GM23338 (cell line): Measurements from ENCODE around the gene PPP6R3. TPM values are rescaled to one million over a fixed set of nuclear protein-coding genes. Genes with fewer than 3 reads are reported as not detected.

Source experiments
- ATAC-seq: fragments of 200-7000 bp; cut with Tn5 transposase; 3 replicates; pipeline ENCODE4 v1.9.1; 2020
- DNase-seq: peaks from one replicate; pipeline ENCODE4 v3.0.0-alpha.2; 2015; ENCODE audit warnings: low spot score
- H2AFZ ChIP-seq: fragments of 200-600 bp; sonication (generic); 2 replicates; pipeline ENCODE4 v1.8.0; 2016; ENCODE audit warnings: antibody characterized with exemption, mild to moderate bottlenecking, moderate library complexity
- H3F3A ChIP-seq: fragments of 200-600 bp; sonication (generic); replicated peaks from 2 replicates; pipeline ENCODE4 v1.8.0; 2017; ENCODE audit warnings: antibody characterized with exemption, mixed run types, low read depth
- H3K27ac ChIP-seq: fragments of 200-600 bp; sonication (generic); 2 replicates; pipeline ENCODE4 v1.6.1; 2016; ENCODE audit warnings: low read depth
- H3K27me3 ChIP-seq: fragments of 200-600 bp; sonication (generic); 2 replicates; pipeline ENCODE4 v1.8.0; 2016; ENCODE audit warnings: mild to moderate bottlenecking, mixed run types, moderate library complexity; ENCODE audit not compliant: insufficient read depth
- H3K36me3 ChIP-seq: fragments of 200-600 bp; sonication (generic); 2 replicates; pipeline ENCODE4 v1.8.0; 2016; ENCODE audit warnings: mild to moderate bottlenecking; ENCODE audit not compliant: insufficient read depth
- H3K4me1 ChIP-seq: fragments of 200-600 bp; sonication (generic); 2 replicates; pipeline ENCODE4 v1.8.0; 2016; ENCODE audit warnings: mild to moderate bottlenecking, moderate library complexity; ENCODE audit not compliant: insufficient read depth
- H3K4me2 ChIP-seq: fragments of 200-600 bp; sonication (generic); 2 replicates; pipeline ENCODE4 v1.7.1; 2017; ENCODE audit warnings: mixed run types
- H3K4me3 ChIP-seq: fragments of 200-600 bp; sonication (generic); 2 replicates; pipeline ENCODE4 v1.6.1; 2016; ENCODE audit warnings: mixed run types
- H3K79me2 ChIP-seq: fragments of 200-600 bp; sonication (generic); replicated peaks from 2 replicates; pipeline ENCODE4 v1.8.0; 2017; ENCODE audit warnings: mild to moderate bottlenecking; ENCODE audit not compliant: insufficient read depth
- H3K9me2 ChIP-seq: fragments of 200-600 bp; sonication (generic); 2 replicates; pipeline ENCODE4 v1.8.0; 2017; ENCODE audit not compliant: insufficient read depth
- H4K20me1 ChIP-seq: fragments of 200-600 bp; sonication (generic); replicated peaks from 2 replicates; pipeline ENCODE4 v1.8.0; 2017; ENCODE audit warnings: mild to moderate bottlenecking; ENCODE audit not compliant: insufficient read depth
- H3K27ac Mint-ChIP-seq: 2 replicates; pipeline ENCODE4 v1.8.0; 2020; ENCODE audit warnings: inconsistent platforms, mild to moderate bottlenecking, moderate library complexity, mixed read lengths
- H3K27me3 Mint-ChIP-seq: 3 replicates; pipeline ENCODE4 v1.8.0; 2022; ENCODE audit warnings: low read depth, mild to moderate bottlenecking, moderate library complexity, mixed read lengths, inconsistent platforms; ENCODE audit not compliant: insufficient read depth, poor library complexity
- H3K36me3 Mint-ChIP-seq: 3 replicates; pipeline ENCODE4 v1.8.0; 2021; ENCODE audit warnings: low read depth, mild to moderate bottlenecking, inconsistent platforms, moderate library complexity, mixed read lengths
- H3K4me1 Mint-ChIP-seq: 3 replicates; pipeline ENCODE4 v1.8.0; 2020; ENCODE audit warnings: mild to moderate bottlenecking, inconsistent platforms, mixed read lengths
- H3K4me3 Mint-ChIP-seq: 3 replicates; pipeline ENCODE4 v1.8.0; 2021; ENCODE audit warnings: moderate library complexity, mild to moderate bottlenecking, inconsistent platforms, mixed read lengths
- H3K9me3 Mint-ChIP-seq: 3 replicates; pipeline ENCODE4 v1.8.0; 2020; ENCODE audit warnings: moderate library complexity, mild to moderate bottlenecking, inconsistent platforms, mixed read lengths
- CTCF ChIP-seq, 2 experiments: fragments of 200-600 bp in 1 of 2; sonication (generic) in 1 of 2; conservative IDR thresholded peaks; 2 replicates each; pipeline versions ENCODE4 v1.5.1 to v1.6.1; 2016 to 2017; ENCODE audit warnings: antibody characterized with exemption in 2 of 2, low read depth in 2 of 2, mild to moderate bottlenecking in 2 of 2, moderate library complexity in 1 of 2
- STAT1 ChIP-seq: IDR thresholded peaks from one replicate; pipeline ENCODE4 v1.6.1; 2016; ENCODE audit warnings: antibody characterized with exemption; ENCODE audit not compliant: unreplicated experiment
- ZNF114 ChIP-seq: fragments of 250-450 bp; sonication (Bioruptor Pico); IDR thresholded peaks from 2 replicates; pipeline ENCODE4 v1.5.0; 2020; ENCODE audit warnings: mild to moderate bottlenecking, moderate library complexity
- ZNF331 ChIP-seq: fragments of 250-450 bp; sonication (Bioruptor Pico); IDR thresholded peaks from 2 replicates; pipeline ENCODE4 v1.5.0; 2020; ENCODE audit warnings: low read depth, mild to moderate bottlenecking, moderate library complexity
- polyA plus RNA-seq: library from polyadenylated mRNA; unstranded; fragments of >200 nt; fragmentation: Nextera tagmentation; extraction: Ambion mirVana; gene quantifications from 2 replicates; pipeline ENCODE4 v1.2.1, GENCODE V29; 2016
- total RNA-seq: library from RNA; depleted of rRNA; stranded (reverse); fragments of >200 nt; shearing (Covaris generic); gene quantifications from 2 replicates; pipeline ENCODE4 v1.2.3, GENCODE V29; 2014
- TF ChIP-seq, protein P1 (sequence below): IDR thresholded peaks from one replicate; pipeline ENCODE4 v1.6.1; 2018; ENCODE audit warnings: antibody characterized with exemption; ENCODE audit not compliant: unreplicated experiment

The PPP6R3 gene
- total and polyA plus RNA-seq, 2 experiments from 2014 or later = 170 to 268 TPM

DNA sequence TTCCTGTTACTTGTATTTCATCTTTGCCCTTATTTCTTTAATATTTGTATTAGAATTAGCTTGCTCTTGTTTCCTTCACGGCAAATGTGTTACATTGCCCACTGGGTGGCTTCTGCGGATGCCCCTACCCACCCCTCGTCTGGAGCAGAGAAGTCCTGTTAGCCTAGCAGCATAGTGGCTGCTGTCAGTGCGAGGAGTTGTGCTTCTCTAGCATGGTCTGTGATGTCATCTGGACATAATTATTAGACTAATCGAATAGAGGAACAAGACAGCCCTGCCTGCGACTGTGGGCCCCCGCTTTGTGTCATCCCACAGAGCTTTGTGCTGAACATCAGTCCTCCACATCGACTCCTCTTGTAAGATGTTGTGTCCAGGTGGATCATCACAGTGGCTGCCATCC, 74.5 kb downstream of the PPP6R3 start:
- H3F3A ChIP-seq = 0 out of 2 replicates have a peak, but pooled peaks cover 4% of the 10 kb centered on the region
- Mint-ChIP-seq H3K36me3 (peaks cover 28% of the 10 kb centered on the region), H3K4me1 (peaks cover 72% of the 10 kb centered on the region), H3K4me3 (no peak overlapping the region), H3K27me3 (peaks cover 4% of the 10 kb centered on the region), H3K27ac (no peak overlapping the region), H3K9me3 (no peaks in the 10 kb centered on the region)
- ATAC-seq (peak; percentile 26; the same call in 2 of the 3 replicates), DNase-seq (no peak)
- no peak; a peak in 1 of 4 replicates for TF ChIP-seq CTCF (conservative IDR thresholded peaks at IDR 0.05; ENCODE audit: low read depth in 2 of 2)
- TF ChIP-seq, protein P1, sequence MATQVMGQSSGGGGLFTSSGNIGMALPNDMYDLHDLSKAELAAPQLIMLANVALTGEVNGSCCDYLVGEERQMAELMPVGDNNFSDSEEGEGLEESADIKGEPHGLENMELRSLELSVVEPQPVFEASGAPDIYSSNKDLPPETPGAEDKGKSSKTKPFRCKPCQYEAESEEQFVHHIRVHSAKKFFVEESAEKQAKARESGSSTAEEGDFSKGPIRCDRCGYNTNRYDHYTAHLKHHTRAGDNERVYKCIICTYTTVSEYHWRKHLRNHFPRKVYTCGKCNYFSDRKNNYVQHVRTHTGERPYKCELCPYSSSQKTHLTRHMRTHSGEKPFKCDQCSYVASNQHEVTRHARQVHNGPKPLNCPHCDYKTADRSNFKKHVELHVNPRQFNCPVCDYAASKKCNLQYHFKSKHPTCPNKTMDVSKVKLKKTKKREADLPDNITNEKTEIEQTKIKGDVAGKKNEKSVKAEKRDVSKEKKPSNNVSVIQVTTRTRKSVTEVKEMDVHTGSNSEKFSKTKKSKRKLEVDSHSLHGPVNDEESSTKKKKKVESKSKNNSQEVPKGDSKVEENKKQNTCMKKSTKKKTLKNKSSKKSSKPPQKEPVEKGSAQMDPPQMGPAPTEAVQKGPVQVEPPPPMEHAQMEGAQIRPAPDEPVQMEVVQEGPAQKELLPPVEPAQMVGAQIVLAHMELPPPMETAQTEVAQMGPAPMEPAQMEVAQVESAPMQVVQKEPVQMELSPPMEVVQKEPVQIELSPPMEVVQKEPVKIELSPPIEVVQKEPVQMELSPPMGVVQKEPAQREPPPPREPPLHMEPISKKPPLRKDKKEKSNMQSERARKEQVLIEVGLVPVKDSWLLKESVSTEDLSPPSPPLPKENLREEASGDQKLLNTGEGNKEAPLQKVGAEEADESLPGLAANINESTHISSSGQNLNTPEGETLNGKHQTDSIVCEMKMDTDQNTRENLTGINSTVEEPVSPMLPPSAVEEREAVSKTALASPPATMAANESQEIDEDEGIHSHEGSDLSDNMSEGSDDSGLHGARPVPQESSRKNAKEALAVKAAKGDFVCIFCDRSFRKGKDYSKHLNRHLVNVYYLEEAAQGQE = no peak
- no peak for TF ChIP-seq STAT1
- TF ChIP-seq ZNF331 (CRISPR knock-in tag) = no peak
- H3K36me3 ChIP-seq = peaks cover 4% of the 10 kb centered on the region; the same call in 1 of the 2 replicates
- H2AFZ ChIP-seq = no peak overlapping the region
- no peak overlapping the region for H3K27ac ChIP-seq
- H3K27me3 ChIP-seq = no peaks in the 10 kb centered on the region
- H3K9me2 ChIP-seq = peaks cover 7% of the 10 kb centered on the region; the same call in 1 of the 2 replicates
- H3K4me2 ChIP-seq = no peak overlapping the region
- H3K4me3 ChIP-seq = no peak overlapping the region
- peaks cover 66% of the 10 kb centered on the region for H4K20me1 ChIP-seq
- peaks cover 62% of the 10 kb centered on the region for H3K4me1 ChIP-seq
- peaks cover 100% of the 10 kb centered on the region for H3K79me2 ChIP-seq

DNA sequence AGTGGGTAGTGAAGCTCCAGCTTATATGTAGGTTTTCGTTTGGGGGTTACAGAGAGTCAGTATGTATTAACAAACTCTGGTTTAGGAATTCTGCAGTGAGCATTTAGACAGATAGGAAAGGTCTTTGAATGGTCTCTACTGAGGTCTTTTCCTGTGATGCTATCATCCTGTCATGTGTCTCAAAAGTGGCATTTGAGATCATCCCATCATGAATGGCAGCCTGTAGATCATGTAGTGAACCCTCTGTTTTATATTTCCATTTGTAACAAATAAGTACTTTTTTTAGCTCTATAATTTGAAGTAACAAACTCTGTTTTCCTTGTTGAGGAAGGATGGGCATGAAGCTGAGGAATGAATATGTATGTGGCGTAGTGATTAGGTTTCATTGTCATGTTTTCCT, 76.2 kb downstream of the PPP6R3 start:
- Mint-ChIP-seq H3K27ac (no peak overlapping the region), H3K4me3 (no peak overlapping the region), H3K27me3 (peaks cover 10% of the 10 kb centered on the region), H3K9me3 (no peaks in the 10 kb centered on the region; the same call in 2 of the 3 replicates), H3K4me1 (peaks cover 75% of the 10 kb centered on the region), H3K36me3 (peaks cover 39% of the 10 kb centered on the region)
- Histone ChIP-seq H3K4me2 (0 out of 2 replicates have a peak overlapping the region, but pooled peaks have one; percentile 2), H4K20me1 (peaks cover 63% of the 10 kb centered on the region), H3K27me3 (no peaks in the 10 kb centered on the region), H3F3A (0 out of 2 replicates have a peak, but pooled peaks cover 6% of the 10 kb centered on the region), H3K79me2 (peaks cover 99% of the 10 kb centered on the region), H3K9me2 (peaks cover 7% of the 10 kb centered on the region; the same call in 1 of the 2 replicates), H3K27ac (no peak overlapping the region), H2AFZ (no peak overlapping the region), H3K36me3 (peaks cover 8% of the 10 kb centered on the region; the same call in 1 of the 2 replicates), H3K4me3 (no peak overlapping the region), H3K4me1 (peaks cover 69% of the 10 kb centered on the region)
- DNase-seq (no peak), ATAC-seq (no peak)
- TF ChIP-seq ZNF114 = no peak
